K562 (cell line): ENCODE results near the gene GVQW3. TPM values are rescaled to one million over a fixed set of nuclear protein-coding genes. Genes with fewer than 3 reads are reported as not detected.

Experiments
- BDP1 ChIP-seq: IDR thresholded peaks from 3 replicates; pipeline ENCODE4 v1.6.1; 2011; ENCODE audit not compliant: insufficient read length, insufficient read depth
- GABPA ChIP-seq: fragments of 200-800 bp; sonication (Bioruptor generic); conservative IDR thresholded peaks from 2 replicates; pipeline ENCODE4 v1.6.1; 2016; ENCODE audit warnings: low read depth, missing genetic modification characterization, missing compliant biosample characterization
- HMG20A ChIP-seq: fragments of 450-650 bp; formaldehyde crosslinking; conservative IDR thresholded peaks from 2 replicates; pipeline ENCODE4 v1.4.0; 2020; ENCODE audit warnings: mild to moderate bottlenecking, mixed read lengths
- IRF1 ChIP-seq: sonication (generic); formaldehyde crosslinking; IDR thresholded peaks from 2 replicates; pipeline ENCODE4 v1.8.0; 2022; ENCODE audit warnings: missing genetic modification reagents, mild to moderate bottlenecking, borderline replicate concordance
- IRF9 ChIP-seq: fragments of 450-650 bp; IDR thresholded peaks from 2 replicates; pipeline ENCODE4 v1.6.1; 2016; ENCODE audit warnings: missing biosample characterization, missing genetic modification characterization
- MAX ChIP-seq: sonication (generic); formaldehyde crosslinking; IDR thresholded peaks from 2 replicates; pipeline ENCODE4 v1.9.0; 2022; ENCODE audit warnings: mild to moderate bottlenecking, missing genetic modification reagents
- NFIC ChIP-seq: fragments of 450-650 bp; IDR thresholded peaks from 2 replicates; pipeline ENCODE4 v1.6.1; 2017; ENCODE audit warnings: mild to moderate bottlenecking, inconsistent platforms
- SMARCE1 ChIP-seq: fragments of 450-650 bp; IDR thresholded peaks from 2 replicates; pipeline ENCODE4 v1.7.1; 2016; ENCODE audit warnings: mild to moderate bottlenecking
- TAF9B ChIP-seq: fragments of 450-650 bp; IDR thresholded peaks from 2 replicates; pipeline ENCODE4 v1.6.1; 2018; ENCODE audit warnings: mild to moderate bottlenecking; ENCODE audit not compliant: partially characterized antibody
- TEAD2 ChIP-seq: fragments of 450-650 bp; IDR thresholded peaks from 2 replicates; pipeline ENCODE4 v1.6.1; 2016; ENCODE audit warnings: missing genetic modification characterization, control low read depth, missing compliant biosample characterization
- ZBTB1 ChIP-seq: sonication (generic); formaldehyde crosslinking; IDR thresholded peaks from 2 replicates; pipeline ENCODE4 v1.8.1; 2023; ENCODE audit warnings: missing genetic modification reagents, low read depth, mild to moderate bottlenecking, borderline replicate concordance
- ZBTB40 ChIP-seq, 2 experiments: fragments of 450-650 bp in 1 of 2; sonication (generic) in 1 of 2; formaldehyde crosslinking in 1 of 2; IDR thresholded peaks; 2 replicates each; pipeline versions ENCODE4 v1.7.1 to v1.9.0; 2016 to 2022; ENCODE audit warnings: inconsistent platforms in 1 of 2, mild to moderate bottlenecking in 1 of 2, missing genetic modification reagents in 1 of 2
- ZNF354B ChIP-seq: fragments of 250-450 bp; sonication (Bioruptor Pico); IDR thresholded peaks from 2 replicates; pipeline ENCODE4 v1.4.0; 2020
- polyA plus RNA-seq, 8 experiments: library from polyadenylated mRNA; depleted of rRNA in 4 of 8; stranded (reverse) in 5 of 8; unstranded in 3 of 8; fragments of >200 nt; fragmentation: Nextera tagmentation in 2 of 8; fragmentation: Illumina TruSeq in 1 of 8; extraction: Ambion mirVana in 2 of 8; extraction: Trizol in 1 of 8; gene quantifications; 2 replicates each; pipeline versions ENCODE4 v1.2.1 to v1.2.3, GENCODE V29; 2011 to 2014; ENCODE audit warnings: inconsistent platforms in 1 of 8, missing spikeins in 1 of 8
- total RNA-seq, 7 experiments: library from RNA; depleted of rRNA in 6 of 7; stranded (reverse); fragments of >200 nt in 6 of 7; fragmentation: Illumina TruSeq in 2 of 7; extraction: Trizol in 2 of 7; gene quantifications; 2 replicates each; pipeline versions ENCODE4 v1.2.1 to v1.2.3, GENCODE V29; 2011 to 2021; ENCODE audit warnings: low replicate concordance in 1 of 7
- TF ChIP-seq, protein P1 (sequence below): sonication (generic); formaldehyde crosslinking; IDR thresholded peaks from 2 replicates; pipeline ENCODE4 v1.8.1; 2023; ENCODE audit warnings: mild to moderate bottlenecking, missing genetic modification reagents

The GVQW3 gene
- total and polyA plus RNA-seq, 9 of the 15 experiments (the other 6 are each of a cell fraction or from before 2014, with no cell fraction given): 0.66 to 5.7 (median 2.1) TPM

DNA sequence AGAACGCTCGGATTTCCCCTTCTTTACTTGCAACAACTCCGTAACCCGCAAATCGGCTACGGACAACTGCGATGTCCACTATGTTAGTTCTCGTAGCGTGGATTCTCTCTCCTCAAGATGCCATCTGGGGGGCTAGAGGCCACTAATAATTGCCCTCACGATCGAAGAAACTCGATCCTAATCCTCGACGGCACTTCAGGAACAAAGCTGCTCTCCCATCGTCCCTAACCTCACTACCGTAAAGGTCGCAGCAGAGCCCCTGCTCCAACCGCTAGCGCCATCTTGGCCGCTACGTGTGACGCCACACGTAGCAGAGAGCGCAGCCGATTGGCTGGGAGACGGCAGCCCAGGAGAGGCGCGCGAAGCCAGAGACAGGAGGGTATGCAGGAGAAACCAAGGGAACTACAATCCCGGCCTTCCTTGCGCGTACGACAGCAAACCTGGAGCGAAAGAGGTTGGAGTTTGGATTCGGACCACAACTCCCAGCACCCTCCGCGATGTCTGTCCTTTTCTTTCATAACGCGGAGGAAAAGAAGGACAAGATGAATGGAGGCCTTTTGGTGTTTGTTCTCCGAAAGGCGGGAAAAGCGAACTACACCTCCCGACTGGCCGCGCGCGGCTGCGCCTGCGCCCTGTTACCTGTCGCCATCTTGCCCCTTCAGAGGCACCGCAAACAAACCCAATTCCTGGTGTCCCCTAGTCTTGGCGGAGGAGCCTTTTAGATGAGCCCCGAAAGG, 63.4 kb downstream of the GVQW3 start, which contains the start of gene EMSY (continued):
- TF ChIP-seq ZBTB40 (IDR thresholded peaks at IDR 0.05): no peak
- no peak for TF ChIP-seq ZBTB40 (CRISPR knock-in tag; IDR thresholded peaks at IDR 0.05)
- TF ChIP-seq ZBTB1 (CRISPR knock-in tag): no peak
- TF ChIP-seq NFIC: peak; percentile 46
- TF ChIP-seq TEAD2 (tag): no peak
- TF ChIP-seq, protein P1, sequence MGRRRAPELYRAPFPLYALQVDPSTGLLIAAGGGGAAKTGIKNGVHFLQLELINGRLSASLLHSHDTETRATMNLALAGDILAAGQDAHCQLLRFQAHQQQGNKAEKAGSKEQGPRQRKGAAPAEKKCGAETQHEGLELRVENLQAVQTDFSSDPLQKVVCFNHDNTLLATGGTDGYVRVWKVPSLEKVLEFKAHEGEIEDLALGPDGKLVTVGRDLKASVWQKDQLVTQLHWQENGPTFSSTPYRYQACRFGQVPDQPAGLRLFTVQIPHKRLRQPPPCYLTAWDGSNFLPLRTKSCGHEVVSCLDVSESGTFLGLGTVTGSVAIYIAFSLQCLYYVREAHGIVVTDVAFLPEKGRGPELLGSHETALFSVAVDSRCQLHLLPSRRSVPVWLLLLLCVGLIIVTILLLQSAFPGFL (CRISPR knock-in tag): no peak
- TF ChIP-seq TAF9B: peak; percentile 96
- no peak; the same call in 1 of the 2 replicates for TF ChIP-seq GABPA (tag)
- TF ChIP-seq IRF1: no peak
- no peak for TF ChIP-seq BDP1
- no peak for TF ChIP-seq ZNF354B (CRISPR knock-in tag)
- TF ChIP-seq MAX (CRISPR knock-in tag): peak; percentile 62; the same call in 1 of the 2 replicates
- no peak for TF ChIP-seq SMARCE1
- no peak for TF ChIP-seq HMG20A (CRISPR knock-in tag)
- no peak for TF ChIP-seq IRF9
